ENCODE results near the gene FNDC3B.

The FNDC3B gene

DNA sequence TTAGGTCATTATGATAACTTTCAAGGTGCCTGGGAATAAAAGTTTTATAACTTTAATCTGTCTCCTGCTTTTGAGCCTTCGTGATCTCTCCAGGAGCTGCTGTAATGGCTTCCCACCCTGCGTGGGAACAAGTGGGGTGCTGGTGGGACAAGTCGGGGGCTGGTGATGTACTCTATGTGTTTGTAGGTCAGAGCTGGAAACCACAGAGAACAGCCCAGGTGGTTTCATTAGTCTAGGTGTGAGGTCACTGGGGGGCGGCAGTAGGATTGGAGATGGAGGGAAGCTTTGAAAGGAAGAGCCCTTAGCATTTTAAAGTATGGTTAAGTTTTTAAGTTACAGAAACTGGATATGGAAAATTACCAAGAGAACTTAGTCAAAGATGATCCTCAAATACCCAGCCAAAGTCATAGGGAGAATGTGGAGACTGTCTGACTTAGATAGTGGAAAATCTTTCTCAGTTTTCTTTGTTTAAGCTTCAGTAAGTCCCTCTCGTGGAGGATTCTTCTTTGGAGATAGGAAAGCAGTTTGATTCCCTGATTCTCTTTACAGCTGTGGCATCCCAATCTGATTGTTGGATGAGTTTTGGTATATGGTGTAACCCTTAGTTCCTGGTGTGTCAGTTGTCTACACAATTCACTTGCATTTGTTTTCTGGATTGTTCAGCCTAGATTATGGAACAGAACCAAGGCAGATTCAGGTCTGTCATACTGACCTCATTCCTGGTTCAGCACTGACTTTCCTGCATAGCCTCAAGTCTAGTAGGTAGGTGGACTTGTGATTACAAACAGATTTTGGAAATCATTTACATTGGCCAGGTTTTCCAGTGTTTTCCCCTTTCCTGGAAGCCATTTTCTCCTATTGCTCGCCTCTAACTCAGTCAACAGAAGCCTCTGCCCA, 115.6 kb downstream of the FNDC3B start:
- DNase-seq: no peak

DNA sequence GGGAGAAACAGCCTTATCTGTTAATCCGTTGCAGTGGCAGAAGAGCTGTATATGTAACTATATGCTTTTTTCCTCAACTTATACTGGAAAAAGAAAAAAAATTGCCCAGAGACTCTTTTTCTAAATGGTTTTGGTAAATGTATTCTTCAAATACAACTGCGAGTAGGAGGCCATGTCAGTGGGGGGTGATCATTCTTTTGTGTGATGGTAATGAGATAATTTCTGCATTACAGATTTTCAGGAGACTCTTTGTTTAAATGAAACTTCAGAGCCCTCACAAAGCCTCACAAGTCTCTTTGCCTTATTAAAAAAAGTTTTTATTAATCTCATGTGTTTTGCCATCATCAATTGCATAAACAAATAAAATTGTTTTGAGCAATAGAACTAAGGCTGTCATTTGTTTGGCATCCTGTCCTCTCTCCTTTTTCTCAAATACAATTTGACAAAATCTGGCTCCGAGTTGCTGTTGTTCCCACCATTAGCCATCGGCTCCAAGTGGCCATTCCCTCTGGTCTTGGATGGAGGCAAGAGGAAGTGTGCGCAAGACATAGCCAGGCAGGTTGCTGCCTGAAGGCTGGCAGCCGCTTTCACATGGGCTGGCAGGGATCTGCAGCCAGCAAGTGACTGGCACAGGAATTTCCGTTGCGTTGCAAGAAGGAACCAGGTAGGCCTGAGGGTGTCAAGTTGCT, 116.7 kb downstream of the FNDC3B start:
- DNase-seq: peak; percentile 32

- no peak for DNase-seq
These were observed 117.2 kb downstream of the FNDC3B start for GRCh38 chr3:172156586-172156955.

- no peak for DNase-seq
These were observed 118.3 kb downstream of the FNDC3B start for GRCh38 chr3:172157564-172158258.

DNA sequence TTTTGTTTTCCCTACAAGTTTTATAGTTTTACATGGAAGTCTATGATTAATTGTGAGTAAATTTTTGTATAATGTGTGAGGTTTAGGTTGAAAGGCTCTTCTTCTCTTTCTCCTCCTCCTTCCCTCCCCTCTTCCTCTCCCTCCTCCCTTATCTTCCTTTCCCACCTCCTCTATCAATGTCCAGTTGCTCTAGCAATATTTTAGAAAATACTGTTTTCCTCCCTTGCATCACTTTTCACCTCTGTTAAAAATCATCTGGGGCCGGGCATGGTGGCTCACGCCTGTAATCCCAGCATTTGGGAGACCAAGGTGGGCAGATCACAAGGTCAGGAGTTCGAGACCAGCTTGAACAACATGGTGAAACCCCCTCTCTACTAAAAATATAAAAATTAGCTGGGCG, 119.4 kb downstream of the FNDC3B start:
- DNase-seq: no peak

GRCh38 chr3:172159376-172159775, 120.0 kb downstream of the FNDC3B start:
- DNase-seq: peak; percentile 34

GRCh38 chr3:172159962-172160538, 120.7 kb downstream of the FNDC3B start:
- DNase-seq: peak; percentile 48

- no peak for DNase-seq
These were observed 121.9 kb downstream of the FNDC3B start for GRCh38 chr3:172161133-172161789.

GRCh38 chr3:172161959-172162358, 122.6 kb downstream of the FNDC3B start:
- no peak for DNase-seq

- DNase-seq: no peak
These were observed 123.9 kb downstream of the FNDC3B start for GRCh38 chr3:172163320-172163719.

GRCh38 chr3:172164620-172165362, 125.4 kb downstream of the FNDC3B start:
- no peak for DNase-seq

- DNase-seq: no peak
These were observed 126.9 kb downstream of the FNDC3B start for GRCh38 chr3:172166261-172166660.

DNA sequence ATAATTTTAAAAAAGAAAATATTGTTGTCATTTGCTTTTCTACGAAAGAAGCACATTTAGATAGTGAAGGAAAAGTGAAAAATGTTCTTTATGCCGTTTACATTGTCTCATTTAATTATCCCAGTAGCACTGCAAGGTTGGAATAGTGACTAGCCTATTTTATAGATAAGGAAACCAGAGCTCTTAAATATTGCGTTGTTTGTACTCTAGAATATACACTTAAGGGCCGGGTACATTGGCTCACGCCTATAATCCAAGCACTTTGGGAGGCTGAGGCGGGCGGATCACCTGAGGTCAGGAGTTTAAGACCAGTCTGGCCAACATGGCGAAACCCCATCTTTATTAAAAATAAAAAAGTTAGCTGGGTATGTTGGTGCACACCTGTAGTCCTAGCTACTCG, 127.5 kb downstream of the FNDC3B start:
- no peak for DNase-seq

GRCh38 chr3:172167892-172168648, 128.7 kb downstream of the FNDC3B start:
- DNase-seq: peak; percentile 60

DNA sequence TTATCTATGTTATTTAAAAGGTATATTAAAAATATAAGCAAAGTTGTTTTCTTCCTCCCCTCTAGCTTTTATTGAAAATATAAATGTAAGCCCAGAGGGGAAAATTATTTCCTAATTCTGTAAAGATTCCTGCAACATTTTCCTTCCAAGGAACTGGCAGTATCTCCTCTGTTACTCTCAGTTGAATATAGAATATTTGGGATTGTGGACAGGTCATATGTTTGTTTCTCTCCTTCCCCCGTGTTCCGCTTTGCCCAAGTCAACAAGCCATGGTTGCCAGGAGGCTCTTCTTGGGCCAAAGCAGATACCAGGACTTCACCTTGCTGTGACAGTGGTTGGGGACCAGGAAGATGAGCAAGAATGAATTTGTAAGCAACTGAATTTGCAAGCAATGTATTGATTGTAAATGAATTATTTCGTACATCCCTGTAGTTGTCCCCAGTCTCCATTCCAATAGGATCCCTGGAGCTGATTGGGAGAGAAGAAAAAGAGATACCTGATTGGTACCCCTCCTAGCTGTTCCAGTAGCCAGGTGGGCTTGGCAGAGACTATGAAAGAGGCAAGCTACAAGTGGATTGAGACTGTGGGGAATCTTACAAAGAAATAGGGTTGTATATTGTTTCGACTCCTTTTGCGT, 130.8 kb downstream of the FNDC3B start:
- DNase-seq: no peak

GRCh38 chr3:172170841-172171240, 131.5 kb downstream of the FNDC3B start:
- DNase-seq: no peak

GRCh38 chr3:172171396-172172075, 132.2 kb downstream of the FNDC3B start:
- peak; percentile 59 for DNase-seq

- DNase-seq: no peak
These were observed 134.2 kb downstream of the FNDC3B start for GRCh38 chr3:172173316-172174254.

All from fibroblast of upper back skin (primary cell).